Activated CD8-positive, alpha-beta memory T cell treated with anti-CD3 and anti-CD28 coated beads for 36 hours (primary cell): ENCODE measurements around the gene LAG3. TPM values are rescaled to one million over a fixed set of nuclear protein-coding genes. Genes with fewer than 3 reads are reported as not detected.
"Not testable (repeated sequence)": the region's sequence is repeated elsewhere in the genome, so short reads cannot be mapped to it uniquely, and the experiment has no call there.

Source experiments
- CTCF ChIA-PET: fragments of 350-600 bp; sonication (Branson Sonifier 250); formaldehyde crosslinking; loops from one replicate; lab custom pipeline; 2021; ENCODE audit warnings: antibody characterized with exemption; lab: Charles Lee
- POLR2A ChIA-PET: fragments of 350-600 bp; sonication (Branson Sonifier 250); formaldehyde crosslinking; loops from one replicate; lab custom pipeline; 2021; ENCODE audit warnings: antibody characterized with exemption; lab: Charles Lee
- total RNA-seq, 2 experiments: library from RNA; stranded (reverse); gene quantifications; one replicate each; pipeline ENCODE4 v1.2.3, GENCODE V29; 2021

The LAG3 gene
- 100 to 1,000 TPM; 324 to 331 TPM for total RNA-seq

- ChIA-PET CTCF (interaction anchor here (0.9 to 11.7 kb wide), 6 partner anchors 9 to 60 kb away, joined by 3 to 85 read pairs (median 5); partner anchors contain the start of gene MLF2), POLR2A (interaction anchor here (1.0 to 1.3 kb wide), 3 partner anchors 8 to 100 kb away, joined by 3 to 8 read pairs (median 4); partner anchors contain the start of genes CDCA3 and SPSB2)
Measured at GRCh38 chr12:6772331-6772695, at the start of gene LAG3. TSS of gene LAG3 (plus strand) at chr12:6772520. CDS start at chr12:6772853, 333 bp downstream.

- ChIA-PET CTCF (interaction anchor here (0.7 to 2.4 kb wide), 5 partner anchors 34 to 103 kb away, joined by 4 to 12 read pairs (median 9); partner anchors contain the start of gene ZNF384), POLR2A (interaction anchor here (1.2 to 2.1 kb wide), 4 partner anchors 14 to 34 kb away, joined by 4 to 52 read pairs (median 18); partner anchors contain the start of genes MLF2 and ZNF384)
Measured at GRCh38 chr12:6722863-6723262, 49.5 kb upstream of the LAG3 start.

GRCh38 chr12:6723607-6724408, 48.5 kb upstream of the LAG3 start, which contains the start of gene COPS7A:
TSS of gene COPS7A (plus strand) at chr12:6724046. CDS start at chr12:6724657, 611 bp downstream.
- ChIA-PET POLR2A (interaction anchor here (0.6 to 2.1 kb wide), 14 partner anchors 15 to 253 kb away, joined by 3 to 52 read pairs (median 3); partner anchors contain the start of genes CDCA3, MLF2, SPSB2 and USP5), CTCF (interaction anchor here (0.8 to 2.4 kb wide), 14 partner anchors 29 to 148 kb away, joined by 3 to 19 read pairs (median 4); partner anchors contain the start of genes MLF2, SPSB2 and ZNF384)

GRCh38 chr12:6724409-6724797, 47.9 kb upstream of the LAG3 start:
- ChIA-PET CTCF (interaction anchor here (0.8 to 2.4 kb wide), 14 partner anchors 29 to 148 kb away, joined by 3 to 19 read pairs (median 4); partner anchors contain the start of genes MLF2, SPSB2 and ZNF384), POLR2A (interaction anchor here (0.6 to 2.1 kb wide), 10 partner anchors 15 to 1212 kb away, joined by 3 to 52 read pairs (median 4); partner anchors contain the start of genes CDCA3, MLF2, USP5 and ZNF384)

- ChIA-PET CTCF (interaction anchor here (0.8 to 2.3 kb wide), 7 partner anchors 28 to 364 kb away, joined by 3 to 19 read pairs (median 4); partner anchors contain the start of genes MLF2 and SPSB2), POLR2A (no interaction called here)
Measured at GRCh38 chr12:6725350-6725749, 47.0 kb upstream of the LAG3 start.

GRCh38 chr12:6729186-6729585, 43.1 kb upstream of the LAG3 start:
- ChIA-PET POLR2A (no interaction called here), CTCF (no interaction called here)

- ChIA-PET POLR2A (no interaction called here), CTCF (interaction anchor here (1.5 to 2.0 kb wide), 2 partner anchors 23 to 95 kb away, joined by 4 to 6 read pairs; partner anchors contain the start of gene MLF2)
Measured at GRCh38 chr12:6730169-6730568, 42.2 kb upstream of the LAG3 start.

- POLR2A ChIA-PET: interaction anchor here (1.1 kb wide), 1 partner anchor 133 kb away, joined by 3 read pairs; the partner anchor contains the start of gene TPI1
- CTCF ChIA-PET: interaction anchor here (0.6 to 0.8 kb wide), 2 partner anchors 30 to 91 kb away, joined by 3 to 4 read pairs; no protein-coding TSS in a partner anchor
Measured at GRCh38 chr12:6734506-6735387, 37.6 kb upstream of the LAG3 start.

- POLR2A ChIA-PET: no interaction called here
- CTCF ChIA-PET: interaction anchor here (0.6 kb wide), 1 partner anchor 31 kb away, joined by 4 read pairs; no protein-coding TSS in a partner anchor
Measured at GRCh38 chr12:6735448-6736191, 36.7 kb upstream of the LAG3 start.

GRCh38 chr12:6736754-6737153, 35.6 kb upstream of the LAG3 start:
- CTCF ChIA-PET: no interaction called here
- POLR2A ChIA-PET: no interaction called here

- POLR2A ChIA-PET: interaction anchor here (0.9 to 1.6 kb wide), 2 partner anchors 11 to 32 kb away, joined by 3 to 6 read pairs; partner anchors contain the start of gene MLF2
- CTCF ChIA-PET: not testable (repeated sequence)
Measured at GRCh38 chr12:6742080-6742479, 30.2 kb upstream of the LAG3 start.

GRCh38 chr12:6742834-6743233, 29.5 kb upstream of the LAG3 start:
- POLR2A ChIA-PET: interaction anchor here (0.9 to 1.6 kb wide), 3 partner anchors 10 to 31 kb away, joined by 3 to 6 read pairs (median 4); partner anchors contain the start of genes COPS7A and MLF2
- CTCF ChIA-PET: interaction anchor here (0.9 kb wide), 1 partner anchor 126 kb away, joined by 3 read pairs; no protein-coding TSS in a partner anchor

GRCh38 chr12:6743300-6743699, 29.0 kb upstream of the LAG3 start:
- CTCF ChIA-PET: interaction anchor here (0.9 kb wide), 1 partner anchor 125 kb away, joined by 3 read pairs; no protein-coding TSS in a partner anchor
- POLR2A ChIA-PET: interaction anchor here (0.7 to 1.6 kb wide), 3 partner anchors 10 to 124 kb away, joined by 3 to 6 read pairs (median 4); partner anchors contain the start of genes COPS7A and MLF2

- ChIA-PET CTCF (interaction anchor here (1.4 kb wide), 1 partner anchor 20 kb away, joined by 3 read pairs; the partner anchor contains the start of gene PTMS), POLR2A (interaction anchor here (0.5 kb wide), 1 partner anchor 57 kb away, joined by 3 read pairs; the partner anchor contains the start of gene ZNF384)
Measured at GRCh38 chr12:6745741-6746525, 26.4 kb upstream of the LAG3 start.

- ChIA-PET CTCF (interaction anchor here (1.4 kb wide), 1 partner anchor 19 kb away, joined by 3 read pairs; the partner anchor contains the start of gene PTMS), POLR2A (no interaction called here)
Measured at GRCh38 chr12:6747216-6747615, 25.1 kb upstream of the LAG3 start.

- POLR2A ChIA-PET: no interaction called here
Measured at GRCh38 chr12:6748761-6749160, 23.6 kb upstream of the LAG3 start.

More at GRCh38 chr12:6748761-6749160, 23.6 kb upstream of the LAG3 start:
- CTCF ChIA-PET: no interaction called here
